G401 (cell line): Measurements from ENCODE around the gene RBM44. TPM values are rescaled to one million over a fixed set of nuclear protein-coding genes. Genes with fewer than 3 reads are reported as not detected.
"Not testable (repeated sequence)": the region's sequence is repeated elsewhere in the genome, so short reads cannot be mapped to it uniquely, and the experiment has no call there.

Source experiments
- DNase-seq: peaks from one replicate; pipeline ENCODE4 v3.0.0-alpha.2; 2015; ENCODE audit warnings: low spot score
- in situ Hi-C: cut with HindIII; loops from 2 replicates; pipeline ENCODE4 v1.10.0; 2016; ENCODE audit warnings: low sequenced_read_pairs, mixed read lengths
- total RNA-seq: library from RNA; depleted of rRNA; stranded (reverse); fragments of >200 nt; shearing (Covaris generic); gene quantifications from 2 replicates; pipeline ENCODE4 v1.2.3, GENCODE V29; 2014; rRNA removed

The RBM44 gene, protein sequence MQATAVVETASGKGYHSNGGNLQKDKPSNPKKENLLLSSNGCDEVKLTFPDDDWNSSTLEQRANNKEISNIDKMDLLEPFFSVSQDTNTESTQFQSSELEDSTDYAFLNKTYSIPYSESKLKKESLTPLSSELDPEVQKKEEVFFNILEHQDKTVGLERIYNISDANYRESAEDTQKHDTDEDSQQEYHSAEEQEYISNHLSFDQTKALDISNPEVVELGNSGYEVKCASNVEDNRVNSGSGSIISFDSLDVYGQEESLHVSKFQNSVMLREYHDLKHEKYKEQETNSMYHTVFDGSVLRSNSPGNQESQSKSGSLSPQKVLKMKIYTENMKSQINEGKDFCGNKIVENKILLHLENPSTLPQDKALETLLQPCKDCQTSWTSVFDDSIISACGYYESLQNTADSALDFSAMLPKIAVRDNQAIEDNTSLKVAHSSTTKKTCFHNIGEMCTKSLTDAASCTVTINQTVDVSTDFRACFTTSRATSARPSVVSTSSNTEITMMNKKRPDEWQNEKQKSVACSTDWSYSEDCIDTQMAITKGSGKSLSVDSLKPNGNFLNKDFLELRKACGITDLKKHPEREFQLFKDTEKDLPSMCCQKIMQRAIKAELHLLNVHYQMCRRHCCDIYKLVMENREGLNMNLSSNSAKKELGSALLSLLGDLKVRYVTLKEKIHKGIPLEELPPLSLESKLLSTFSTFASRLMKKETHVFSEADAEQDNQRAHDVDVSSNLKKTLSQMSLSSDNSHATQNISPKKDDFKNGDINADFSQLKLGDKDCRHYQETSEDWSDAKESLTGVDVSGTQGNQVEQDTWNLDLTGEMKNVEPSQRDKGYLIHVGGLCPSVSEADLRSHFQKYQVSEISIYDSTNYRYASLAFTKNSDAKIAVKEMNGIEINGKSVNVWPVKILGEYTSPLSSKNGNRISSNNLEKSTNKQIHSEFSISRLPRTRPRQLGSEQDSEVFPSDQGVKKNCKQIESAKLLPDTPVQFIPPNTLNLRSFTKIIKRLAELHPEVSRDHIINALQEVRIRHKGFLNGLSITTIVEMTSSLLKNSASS
- total RNA-seq, result 0.10 and 0.25 TPM in 2 replicates

DNA sequence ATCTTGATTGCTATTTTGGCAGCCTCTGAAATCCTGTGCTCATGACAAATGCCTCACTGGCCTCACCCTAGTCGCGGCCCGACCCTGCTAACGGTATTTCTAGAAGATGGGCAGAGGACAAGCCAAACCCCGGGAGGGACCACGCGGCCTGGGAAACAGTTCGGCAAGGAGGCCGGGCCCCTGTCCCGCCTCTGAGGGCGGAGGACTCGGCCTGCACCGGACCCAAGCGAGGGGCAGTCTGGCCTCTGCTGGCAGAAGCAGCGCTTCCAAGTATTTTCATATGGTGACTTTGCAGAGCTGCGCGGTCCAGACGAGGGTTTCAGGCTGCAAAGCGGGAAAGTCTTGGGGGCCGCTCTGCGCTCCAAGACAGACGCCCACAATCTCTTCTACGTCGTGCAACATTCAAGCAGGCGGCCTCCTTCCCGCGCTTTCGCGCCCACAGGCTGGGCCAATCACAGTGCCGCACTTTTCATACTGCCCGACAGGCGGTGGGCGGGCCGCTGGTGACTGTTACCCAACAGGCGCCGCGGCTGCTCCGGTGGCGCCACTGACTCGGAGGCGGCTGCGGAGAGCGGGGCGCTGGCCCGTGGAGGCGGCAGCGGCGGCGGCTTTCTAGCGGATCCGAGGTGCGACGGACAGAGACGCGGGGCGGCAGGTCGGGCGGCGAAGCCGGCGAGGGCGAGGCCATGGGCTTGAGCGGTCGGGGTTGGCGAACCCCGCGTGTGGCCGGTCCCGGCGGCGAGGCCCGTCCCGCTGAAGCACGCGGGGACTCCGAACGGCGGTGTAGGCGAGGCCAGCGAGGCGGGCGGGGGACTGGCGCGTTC is at the start of gene RBM44:
Gene RBM44 (plus strand): TSS at position 544 of the 824 bp plus-strand sequence. CDS start 14,831 bp downstream, outside the sequence.
- DNase-seq, result no peak

DNA sequence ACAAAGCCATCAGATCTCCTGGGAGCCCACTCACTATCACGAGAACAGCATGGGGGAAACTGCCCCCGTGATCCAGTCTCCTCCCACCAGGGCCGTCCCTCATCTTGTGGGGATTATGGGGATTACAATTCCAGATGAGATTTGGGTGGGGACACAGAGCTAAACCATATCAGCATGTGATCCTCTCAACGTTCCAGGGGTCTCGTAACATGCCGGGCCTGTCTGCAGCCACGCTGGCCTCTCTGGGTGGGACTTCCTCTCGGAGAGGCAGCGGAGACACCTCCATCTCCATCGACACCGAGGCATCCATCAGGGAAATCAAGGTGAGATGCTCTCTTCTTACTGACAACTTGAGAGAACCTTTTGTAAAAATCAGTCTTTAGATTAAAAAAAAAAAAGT is 49.6 kb upstream of the RBM44 start:
- DNase-seq, result no peak
- in situ Hi-C loops, result no loop called here

More for the DNA sequence above, at the start of gene RBM44:
- in situ Hi-C loops, result no loop called here

DNA sequence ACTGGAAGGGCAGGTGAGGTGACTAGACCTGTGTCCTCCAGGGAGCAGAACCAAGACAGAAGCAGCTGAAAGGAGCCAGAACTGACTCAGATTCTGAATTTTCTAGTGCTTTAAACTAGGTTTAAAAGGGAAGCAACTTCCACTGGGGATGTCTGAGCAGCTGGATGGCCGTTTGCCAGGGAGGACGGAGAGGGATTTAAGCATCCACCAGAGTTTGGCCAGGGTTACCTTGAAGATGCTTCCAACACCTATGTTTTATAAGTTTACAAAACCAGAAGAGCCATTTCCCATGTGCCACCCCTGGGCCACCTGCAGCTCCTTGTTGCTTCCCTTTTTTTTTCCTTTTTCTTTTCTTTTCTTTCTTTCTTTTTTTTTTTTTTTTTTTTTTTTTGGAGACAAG is 48.6 kb upstream of the RBM44 start:
- DNase-seq, result no peak
- in situ Hi-C loops, result no loop called here

DNA sequence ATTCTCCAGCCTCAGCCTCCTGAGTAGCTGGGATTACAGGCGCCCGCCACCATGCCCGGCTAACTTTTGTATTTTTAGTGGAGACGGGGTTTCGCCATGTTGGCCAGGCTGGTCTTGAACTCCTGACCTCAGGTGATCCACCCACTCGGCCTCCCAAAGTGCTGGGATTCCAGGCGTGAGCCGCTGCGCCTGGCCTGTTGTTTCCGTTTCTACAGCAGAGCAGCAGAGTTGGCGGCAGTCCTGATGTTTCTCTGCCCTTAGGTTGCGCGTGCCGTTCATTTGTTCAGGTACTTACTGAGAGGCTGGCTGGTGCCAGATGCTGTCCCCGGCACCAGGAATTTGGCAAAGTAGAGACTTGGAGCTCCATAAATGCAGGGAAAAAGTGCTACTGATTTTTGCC is 48.1 kb upstream of the RBM44 start:
- in situ Hi-C loops, DNase-seq: not testable (repeated sequence)

GRCh38 chr2:237752761-237753165 is 45.8 kb upstream of the RBM44 start:
- DNase-seq, result no peak
- in situ Hi-C loops, result no loop called here

- no peak for DNase-seq
- in situ Hi-C loops, result no loop called here
Observed at GRCh38 chr2:237754182-237754581, 44.4 kb upstream of the RBM44 start.

DNA sequence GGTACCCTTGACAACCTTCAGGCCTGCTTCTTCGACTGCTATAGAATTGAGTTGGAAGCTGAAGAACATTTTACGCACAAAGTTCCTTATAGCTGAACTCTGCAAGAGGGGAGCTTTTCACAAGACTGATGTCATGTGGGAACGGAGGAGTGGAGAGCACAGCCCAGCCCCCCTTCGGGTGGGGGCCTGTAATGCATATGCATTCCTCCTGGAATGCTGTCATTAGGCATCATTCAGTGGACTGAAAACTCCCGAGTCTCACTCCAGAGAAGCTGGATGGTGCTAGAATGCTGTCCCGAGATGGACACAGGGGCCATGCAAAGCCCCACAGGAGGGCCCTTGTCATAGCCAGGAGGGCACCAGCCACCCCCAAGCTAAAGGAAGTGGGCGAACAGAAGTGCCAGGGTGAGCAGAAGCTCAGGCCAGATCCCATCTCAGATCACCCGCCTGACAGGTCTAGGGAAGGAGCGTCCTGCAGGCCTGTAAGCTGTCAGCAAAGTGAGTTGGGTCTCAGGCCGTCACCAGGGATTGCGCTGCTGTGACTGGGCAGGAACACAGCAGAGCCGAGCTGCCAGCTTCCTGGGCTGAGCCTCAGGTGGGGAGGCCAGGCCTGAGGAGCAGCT is 43.8 kb upstream of the RBM44 start:
- in situ Hi-C loops, result no loop called here
- no peak for DNase-seq

DNA sequence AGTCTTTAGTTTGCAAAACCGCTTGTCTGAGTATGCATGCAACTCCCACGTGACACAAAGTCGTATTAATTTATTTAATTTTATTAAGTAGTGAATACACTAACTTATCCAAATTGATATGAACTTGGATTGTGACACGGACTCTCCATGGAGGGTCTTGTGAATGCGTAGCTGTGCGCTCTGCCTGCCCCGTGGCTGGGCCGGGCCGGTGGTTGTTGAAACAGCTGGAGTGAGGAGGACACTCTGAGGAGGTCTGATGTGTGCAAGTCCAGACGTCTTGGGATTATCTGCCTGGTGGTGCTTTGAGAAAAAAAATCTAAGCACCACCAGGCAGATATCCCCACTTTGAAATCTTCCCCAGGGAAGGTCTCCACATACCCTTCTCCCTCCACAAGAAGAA is 41.0 kb upstream of the RBM44 start:
- no peak for DNase-seq
- in situ Hi-C loops, result no loop called here

DNA sequence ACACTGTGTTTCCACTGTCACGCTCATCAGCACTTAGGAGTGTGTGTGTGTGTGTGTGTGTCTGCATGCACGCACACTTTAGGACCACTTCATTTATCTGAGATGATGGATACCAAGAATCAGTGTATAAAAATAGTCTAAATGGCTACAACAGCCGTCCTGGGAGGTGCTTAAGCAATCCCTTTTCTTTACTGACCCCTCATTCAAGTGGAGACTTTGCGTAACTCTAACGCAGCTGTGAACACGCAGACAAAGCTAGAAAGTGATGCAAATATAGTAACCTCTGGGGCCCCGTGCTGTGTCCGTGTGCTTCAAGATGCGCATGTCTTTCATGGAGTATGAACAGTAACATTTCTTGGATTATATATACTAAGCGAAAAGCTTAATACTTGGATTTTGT is 40.4 kb upstream of the RBM44 start:
- DNase-seq, result no peak
- in situ Hi-C loops, result no loop called here

GRCh38 chr2:237759176-237759575 is 39.4 kb upstream of the RBM44 start:
- in situ Hi-C loops, result no loop called here
- DNase-seq, result no peak

GRCh38 chr2:237760506-237761502 is 37.8 kb upstream of the RBM44 start:
- in situ Hi-C loops, result no loop called here
- no peak for DNase-seq

DNA sequence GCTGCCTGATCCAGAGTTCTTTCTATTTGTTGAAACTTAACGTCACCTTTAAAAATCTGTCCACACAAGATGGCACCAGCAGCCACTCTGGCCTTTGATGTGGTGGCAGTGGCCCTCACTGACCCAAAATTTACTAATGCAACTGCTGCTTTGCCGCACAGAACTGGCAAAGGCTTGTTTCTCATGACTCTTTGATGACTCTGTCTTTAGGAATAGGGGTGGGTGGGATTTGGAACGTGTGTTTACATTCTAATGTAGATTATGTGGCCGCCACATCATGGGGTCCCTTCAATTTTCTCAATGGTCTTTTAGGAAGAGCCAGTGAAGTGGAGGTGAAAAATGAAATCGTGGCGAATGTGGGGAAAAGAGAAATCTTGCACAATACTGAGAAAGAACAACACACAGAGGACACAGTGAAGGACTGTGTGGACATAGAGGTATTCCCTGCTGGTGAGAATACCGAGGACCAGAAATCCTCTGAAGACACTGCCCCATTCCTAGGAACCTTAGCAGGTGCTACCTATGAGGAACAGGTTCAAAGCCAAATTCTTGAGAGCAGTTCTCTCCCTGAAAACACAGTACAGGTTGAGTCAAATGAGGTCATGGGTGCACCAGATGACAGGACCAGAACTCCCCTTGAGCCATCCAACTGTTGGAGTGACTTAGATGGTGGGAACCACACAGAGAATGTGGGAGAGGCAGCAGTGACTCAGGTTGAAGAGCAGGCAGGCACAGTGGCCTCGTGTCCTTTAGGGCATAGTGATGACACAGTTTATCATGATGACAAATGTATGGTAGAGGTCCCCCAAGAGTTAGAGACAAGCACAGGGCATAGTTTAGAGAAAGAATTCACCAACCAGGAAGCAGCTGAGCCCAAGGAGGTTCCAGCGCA is 36.0 kb upstream of the RBM44 start:
- DNase-seq, in situ Hi-C loops: not testable (repeated sequence)

GRCh38 chr2:237763812-237764211 is 34.8 kb upstream of the RBM44 start:
- DNase-seq, result no peak
- in situ Hi-C loops, result no loop called here

GRCh38 chr2:237765122-237765521 is 33.5 kb upstream of the RBM44 start:
- DNase-seq, in situ Hi-C loops: not testable (repeated sequence)

DNA sequence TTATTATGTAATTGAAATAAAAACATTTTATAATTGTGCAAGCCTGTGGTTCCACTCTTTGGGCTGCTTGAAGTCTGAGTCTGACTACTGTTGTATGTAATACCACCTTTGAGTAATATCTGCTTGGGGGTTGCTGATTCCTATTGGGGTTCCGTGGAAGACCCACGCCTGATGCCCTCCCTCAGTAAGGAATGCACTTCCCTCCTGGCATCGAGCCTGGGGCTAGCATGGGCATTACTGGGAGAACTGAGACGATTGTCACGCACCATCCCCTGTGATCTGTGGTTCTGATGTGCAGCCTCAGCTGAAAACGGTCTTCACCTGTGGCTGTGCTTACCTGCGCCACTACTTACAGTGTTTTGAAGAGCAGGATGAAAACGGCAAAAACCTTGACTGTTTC is 32.7 kb upstream of the RBM44 start:
- DNase-seq, result no peak
- in situ Hi-C loops, result no loop called here

- DNase-seq, result no peak
- in situ Hi-C loops, result no loop called here
Observed at GRCh38 chr2:237766340-237766739, 32.2 kb upstream of the RBM44 start.

GRCh38 chr2:237772513-237772912 is 26.1 kb upstream of the RBM44 start:
- in situ Hi-C loops, result no loop called here
- no peak for DNase-seq
